PFSK-1 (cell line): ENCODE measurements around the gene PCSK2.

ENCODE experiments used
- POLR2AphosphoS5 ChIP-seq: IDR thresholded peaks from 2 replicates; pipeline ENCODE4 v1.6.1; 2012; ENCODE audit warnings: low read depth, mild to moderate bottlenecking, control low read depth, low read length, moderate library complexity
- REST ChIP-seq, 2 experiments: IDR thresholded peaks; 2 replicates each; pipeline versions ENCODE4 v1.6.1 to v1.8.0; 2011 to 2012; ENCODE audit warnings: low read depth in 2 of 2, low read length in 2 of 2, control low read depth in 1 of 2, inconsistent platforms in 1 of 2, mild to moderate bottlenecking in 1 of 2, moderate library complexity in 1 of 2; ENCODE audit not compliant: insufficient read depth in 1 of 2
- TAF1 ChIP-seq: IDR thresholded peaks from 2 replicates; pipeline ENCODE4 v1.6.1; 2012; ENCODE audit warnings: low read length, control low read depth, borderline replicate concordance; ENCODE audit not compliant: insufficient read depth

- TF ChIP-seq REST (IDR thresholded peaks at IDR 0.05; ENCODE audit: insufficient read depth in 1 of 2, low read depth in 2 of 2, low read length in 2 of 2) = no peak
- no peak for TF ChIP-seq POLR2AphosphoS5
- no peak for TF ChIP-seq TAF1
These were observed 254.8 kb downstream of the PCSK2 start for GRCh38 chr20:17481661-17482060.
